SK-N-SH treated with all-trans-retinoic acid at 6 μM for 48 hours (cell line): ENCODE data around the gene SLTM.
"Not testable (repeated sequence)": the region's sequence is repeated elsewhere in the genome, so short reads cannot be mapped to it uniquely, and the experiment has no call there.

Source experiments
- ATAC-seq: fragments of 200-7000 bp; cut with Tn5 transposase; 3 replicates; pipeline ENCODE4 v1.9.1; 2020; ENCODE audit warnings: mild to moderate bottlenecking, moderate library complexity
- ARNTL ChIP-seq: fragments of 450-650 bp; formaldehyde crosslinking; IDR thresholded peaks from 2 replicates; pipeline ENCODE4 v1.5.0; 2020; ENCODE audit warnings: low read depth, mild to moderate bottlenecking, moderate library complexity, borderline replicate concordance
- BACH2 ChIP-seq: fragments of 250-450 bp; sonication (Bioruptor Pico); IDR thresholded peaks from 2 replicates; pipeline ENCODE4 v1.9.0; 2021; ENCODE audit warnings: mild to moderate bottlenecking, borderline replicate concordance
- CSDC2 ChIP-seq: fragments of 250-450 bp; sonication (Bioruptor Pico); IDR thresholded peaks from 2 replicates; pipeline ENCODE4 v1.5.0; 2020; ENCODE audit warnings: mild to moderate bottlenecking, moderate library complexity
- ESRRG ChIP-seq: fragments of 250-450 bp; sonication (Bioruptor Pico); IDR thresholded peaks from 2 replicates; pipeline ENCODE4 v1.6.1; 2021; ENCODE audit warnings: mild to moderate bottlenecking
- GLIS3 ChIP-seq: fragments of 250-450 bp; sonication (Bioruptor Pico); IDR thresholded peaks from 2 replicates; pipeline ENCODE4 v1.5.0; 2020; ENCODE audit warnings: mild to moderate bottlenecking, moderate library complexity
- ISL1 ChIP-seq: fragments of 250-450 bp; sonication (Bioruptor Pico); IDR thresholded peaks from 2 replicates; pipeline ENCODE4 v2.1.2; 2022; ENCODE audit warnings: mild to moderate bottlenecking, moderate library complexity
- OSR1 ChIP-seq: fragments of 250-450 bp; sonication (Bioruptor Pico); IDR thresholded peaks from 2 replicates; pipeline ENCODE4 v1.8.0; 2022; ENCODE audit warnings: moderate library complexity, mild to moderate bottlenecking, inconsistent platforms
- PPARA ChIP-seq: fragments of 250-450 bp; sonication (Bioruptor Pico); IDR thresholded peaks from 2 replicates; pipeline ENCODE4 v1.5.0; 2020; ENCODE audit warnings: mild to moderate bottlenecking, borderline replicate concordance
- RARB ChIP-seq: fragments of 250-450 bp; sonication (Bioruptor Pico); IDR thresholded peaks from 2 replicates; pipeline ENCODE4 v1.8.0; 2021; ENCODE audit warnings: mild to moderate bottlenecking, moderate library complexity
- SNAI2 ChIP-seq: fragments of 250-450 bp; sonication (Bioruptor Pico); IDR thresholded peaks from 2 replicates; pipeline ENCODE4 v1.5.0; 2020; ENCODE audit warnings: mild to moderate bottlenecking, moderate library complexity
- TCF4 ChIP-seq: fragments of 250-450 bp; sonication (Bioruptor Pico); IDR thresholded peaks from 2 replicates; pipeline ENCODE4 v1.8.0; 2021; ENCODE audit warnings: mild to moderate bottlenecking, moderate library complexity, borderline replicate concordance
- ZC3H10 ChIP-seq: fragments of 250-450 bp; sonication (Bioruptor Pico); IDR thresholded peaks from 2 replicates; pipeline ENCODE4 v1.5.1; 2021; ENCODE audit warnings: mild to moderate bottlenecking, moderate library complexity
- ZFP3 ChIP-seq: fragments of 250-450 bp; sonication (Bioruptor Pico); IDR thresholded peaks from 2 replicates; pipeline ENCODE4 v1.5.0; 2020; ENCODE audit warnings: mild to moderate bottlenecking, moderate library complexity
- ZFP30 ChIP-seq: fragments of 450-650 bp; formaldehyde crosslinking; IDR thresholded peaks from 2 replicates; pipeline ENCODE4 v1.5.0; 2022; ENCODE audit warnings: mild to moderate bottlenecking, moderate library complexity
- ZNF565 ChIP-seq: fragments of 450-650 bp; formaldehyde crosslinking; conservative IDR thresholded peaks from 2 replicates; pipeline ENCODE4 v1.5.0; 2020; ENCODE audit warnings: low read depth, mild to moderate bottlenecking, moderate library complexity
- ZNF70 ChIP-seq: fragments of 450-650 bp; formaldehyde crosslinking; IDR thresholded peaks from 2 replicates; pipeline ENCODE4 v1.5.0; 2020; ENCODE audit warnings: mild to moderate bottlenecking, moderate library complexity
- ZNF8 ChIP-seq: fragments of 450-650 bp; formaldehyde crosslinking; IDR thresholded peaks from 2 replicates; pipeline ENCODE4 v1.5.0; 2020; ENCODE audit warnings: mild to moderate bottlenecking, moderate library complexity
- TF ChIP-seq, protein P1 (sequence below): fragments of 250-450 bp; sonication (Bioruptor Pico); IDR thresholded peaks from 2 replicates; pipeline ENCODE4 v1.8.0; 2021; ENCODE audit warnings: low read depth, mild to moderate bottlenecking, moderate library complexity, borderline replicate concordance
- TF ChIP-seq, protein P2 (sequence below): fragments of 250-450 bp; sonication (Bioruptor Pico); IDR thresholded peaks from 2 replicates; pipeline ENCODE4 v1.5.0; 2020; ENCODE audit warnings: mild to moderate bottlenecking, moderate library complexity
- TF ChIP-seq, protein P3 (sequence below): fragments of 250-450 bp; sonication (Bioruptor Pico); IDR thresholded peaks from 2 replicates; pipeline ENCODE4 v1.5.1; 2021; ENCODE audit warnings: mild to moderate bottlenecking, moderate library complexity
- TF ChIP-seq, protein P4 (sequence below): fragments of 250-450 bp; sonication (Bioruptor Pico); IDR thresholded peaks from 2 replicates; pipeline ENCODE4 v1.5.1; 2020; ENCODE audit warnings: low read depth, mild to moderate bottlenecking, moderate library complexity

SLTM gene

DNA sequence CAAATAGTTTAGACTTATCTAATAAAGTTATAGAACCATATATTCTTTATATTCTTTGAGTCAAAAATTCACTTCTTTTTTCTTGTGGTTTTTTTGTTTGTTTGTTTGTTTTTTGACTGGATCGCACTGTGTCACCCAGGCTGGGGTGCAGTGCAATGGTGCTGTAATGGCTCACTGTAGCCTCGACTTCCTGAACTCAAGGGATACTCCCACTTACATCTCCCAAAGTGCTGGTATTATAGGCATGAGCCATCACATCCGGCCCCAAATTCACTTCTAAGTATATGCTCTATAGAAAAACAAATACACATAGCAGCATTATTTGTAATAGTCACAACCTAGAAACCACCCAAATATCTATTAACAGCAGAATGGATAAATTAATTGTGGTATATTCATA is 13.7 kb upstream of the SLTM start:
- no peak for TF ChIP-seq CSDC2 (CRISPR knock-in tag)
- TF ChIP-seq ARNTL: no peak
- TF ChIP-seq ZFP30 (CRISPR knock-in tag): no peak
- TF ChIP-seq ISL1: no peak
- TF ChIP-seq, protein P1, sequence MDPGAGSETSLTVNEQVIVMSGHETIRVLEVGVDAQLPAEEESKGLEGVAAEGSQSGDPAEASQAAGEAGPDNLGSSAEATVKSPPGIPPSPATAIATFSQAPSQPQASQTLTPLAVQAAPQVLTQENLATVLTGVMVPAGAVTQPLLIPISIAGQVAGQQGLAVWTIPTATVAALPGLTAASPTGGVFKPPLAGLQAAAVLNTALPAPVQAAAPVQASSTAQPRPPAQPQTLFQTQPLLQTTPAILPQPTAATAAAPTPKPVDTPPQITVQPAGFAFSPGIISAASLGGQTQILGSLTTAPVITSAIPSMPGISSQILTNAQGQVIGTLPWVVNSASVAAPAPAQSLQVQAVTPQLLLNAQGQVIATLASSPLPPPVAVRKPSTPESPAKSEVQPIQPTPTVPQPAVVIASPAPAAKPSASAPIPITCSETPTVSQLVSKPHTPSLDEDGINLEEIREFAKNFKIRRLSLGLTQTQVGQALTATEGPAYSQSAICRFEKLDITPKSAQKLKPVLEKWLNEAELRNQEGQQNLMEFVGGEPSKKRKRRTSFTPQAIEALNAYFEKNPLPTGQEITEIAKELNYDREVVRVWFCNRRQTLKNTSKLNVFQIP (CRISPR knock-in tag): no peak
- TF ChIP-seq, protein P2, sequence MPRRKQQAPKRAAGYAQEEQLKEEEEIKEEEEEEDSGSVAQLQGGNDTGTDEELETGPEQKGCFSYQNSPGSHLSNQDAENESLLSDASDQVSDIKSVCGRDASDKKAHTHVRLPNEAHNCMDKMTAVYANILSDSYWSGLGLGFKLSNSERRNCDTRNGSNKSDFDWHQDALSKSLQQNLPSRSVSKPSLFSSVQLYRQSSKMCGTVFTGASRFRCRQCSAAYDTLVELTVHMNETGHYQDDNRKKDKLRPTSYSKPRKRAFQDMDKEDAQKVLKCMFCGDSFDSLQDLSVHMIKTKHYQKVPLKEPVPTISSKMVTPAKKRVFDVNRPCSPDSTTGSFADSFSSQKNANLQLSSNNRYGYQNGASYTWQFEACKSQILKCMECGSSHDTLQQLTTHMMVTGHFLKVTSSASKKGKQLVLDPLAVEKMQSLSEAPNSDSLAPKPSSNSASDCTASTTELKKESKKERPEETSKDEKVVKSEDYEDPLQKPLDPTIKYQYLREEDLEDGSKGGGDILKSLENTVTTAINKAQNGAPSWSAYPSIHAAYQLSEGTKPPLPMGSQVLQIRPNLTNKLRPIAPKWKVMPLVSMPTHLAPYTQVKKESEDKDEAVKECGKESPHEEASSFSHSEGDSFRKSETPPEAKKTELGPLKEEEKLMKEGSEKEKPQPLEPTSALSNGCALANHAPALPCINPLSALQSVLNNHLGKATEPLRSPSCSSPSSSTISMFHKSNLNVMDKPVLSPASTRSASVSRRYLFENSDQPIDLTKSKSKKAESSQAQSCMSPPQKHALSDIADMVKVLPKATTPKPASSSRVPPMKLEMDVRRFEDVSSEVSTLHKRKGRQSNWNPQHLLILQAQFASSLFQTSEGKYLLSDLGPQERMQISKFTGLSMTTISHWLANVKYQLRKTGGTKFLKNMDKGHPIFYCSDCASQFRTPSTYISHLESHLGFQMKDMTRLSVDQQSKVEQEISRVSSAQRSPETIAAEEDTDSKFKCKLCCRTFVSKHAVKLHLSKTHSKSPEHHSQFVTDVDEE (CRISPR knock-in tag): no peak
- ATAC-seq: no peak

DNA sequence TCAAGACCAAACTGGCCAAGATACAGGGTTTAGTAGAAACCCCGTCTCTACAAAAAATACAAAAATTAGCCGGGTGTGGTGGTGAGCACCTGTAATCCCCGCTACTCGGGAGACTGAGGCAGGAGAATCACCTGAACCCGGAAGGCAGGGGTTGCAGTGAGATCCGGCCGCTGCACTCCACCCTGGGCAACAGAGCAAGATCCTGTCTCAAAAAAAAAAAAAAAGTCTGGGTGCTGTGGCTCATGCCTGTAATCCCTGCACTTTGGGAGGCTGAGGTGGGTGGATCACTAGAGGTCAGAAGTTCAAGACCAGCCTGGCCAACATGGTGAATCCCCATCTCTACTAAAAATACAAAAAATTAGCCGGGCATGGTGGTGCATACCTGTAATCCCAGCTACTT is 1.5 kb upstream of the SLTM start:
- not testable (repeated sequence) for ATAC-seq

DNA sequence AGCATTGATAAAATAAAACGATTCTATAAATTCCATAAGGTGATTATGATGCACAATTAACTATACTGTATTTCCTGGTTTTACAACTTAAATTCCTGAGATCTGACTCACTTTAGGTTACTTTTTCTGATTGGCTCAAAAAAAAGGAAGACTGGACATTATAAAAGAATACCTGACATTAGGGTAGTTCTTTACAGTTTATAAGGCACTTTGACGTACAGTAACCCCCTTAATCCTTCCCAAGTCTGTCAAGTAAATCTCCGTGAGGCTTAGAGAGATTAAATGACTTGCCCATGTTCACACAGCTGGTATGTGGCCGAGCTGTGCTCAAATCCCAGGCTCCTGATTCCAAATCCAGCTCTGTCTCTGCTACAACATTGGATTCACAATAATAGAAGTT is 1.0 kb upstream of the SLTM start:
- no peak for TF ChIP-seq ZNF70 (CRISPR knock-in tag)
- no peak for TF ChIP-seq RARB (CRISPR knock-in tag)
- no peak for TF ChIP-seq OSR1 (CRISPR knock-in tag)
- no peak for TF ChIP-seq ZNF8 (CRISPR knock-in tag)
- TF ChIP-seq ZC3H10 (CRISPR knock-in tag): no peak
- no peak for TF ChIP-seq ZFP30 (CRISPR knock-in tag)
- no peak for TF ChIP-seq PPARA (CRISPR knock-in tag)
- no peak for TF ChIP-seq ISL1
- TF ChIP-seq ZNF565 (CRISPR knock-in tag): no peak
- no peak for TF ChIP-seq ESRRG (CRISPR knock-in tag)
- TF ChIP-seq ARNTL: no peak
- no peak for TF ChIP-seq BACH2 (CRISPR knock-in tag)
- TF ChIP-seq GLIS3 (CRISPR knock-in tag): no peak
- TF ChIP-seq, all 23 proteins: peak for 0
- no peak for ATAC-seq

DNA sequence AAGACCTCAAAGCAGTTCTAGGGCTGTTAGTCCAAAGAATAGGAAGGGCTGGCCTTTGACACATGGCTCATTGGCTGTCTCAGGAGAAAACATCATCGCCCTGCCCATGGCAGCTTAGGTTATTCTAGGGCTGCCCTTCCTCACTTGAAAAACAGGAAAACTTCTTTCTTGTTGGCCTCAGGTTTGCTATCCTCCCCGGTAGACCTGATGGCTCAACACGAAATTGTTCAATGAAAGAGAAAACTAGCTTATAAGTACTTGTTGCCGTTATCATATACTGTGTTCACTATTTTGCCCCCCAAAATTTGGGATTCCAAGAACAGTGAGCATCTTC is 602 bp upstream of the SLTM start:
- peak; percentile 46 for ATAC-seq
- TF ChIP-seq GLIS3 (CRISPR knock-in tag) (no peak), ISL1 (no peak), SNAI2 (CRISPR knock-in tag) (no peak), ZNF8 (CRISPR knock-in tag) (no peak), ESRRG (CRISPR knock-in tag) (no peak), ZFP30 (CRISPR knock-in tag) (no peak), ZFP3 (CRISPR knock-in tag) (no peak), ARNTL (no peak), RARB (CRISPR knock-in tag) (no peak), PPARA (CRISPR knock-in tag) (no peak), CSDC2 (CRISPR knock-in tag) (no peak), ZNF565 (CRISPR knock-in tag) (no peak), ZNF70 (CRISPR knock-in tag) (no peak), BACH2 (CRISPR knock-in tag) (no peak), TCF4 (no peak)
- TF ChIP-seq, protein P3, sequence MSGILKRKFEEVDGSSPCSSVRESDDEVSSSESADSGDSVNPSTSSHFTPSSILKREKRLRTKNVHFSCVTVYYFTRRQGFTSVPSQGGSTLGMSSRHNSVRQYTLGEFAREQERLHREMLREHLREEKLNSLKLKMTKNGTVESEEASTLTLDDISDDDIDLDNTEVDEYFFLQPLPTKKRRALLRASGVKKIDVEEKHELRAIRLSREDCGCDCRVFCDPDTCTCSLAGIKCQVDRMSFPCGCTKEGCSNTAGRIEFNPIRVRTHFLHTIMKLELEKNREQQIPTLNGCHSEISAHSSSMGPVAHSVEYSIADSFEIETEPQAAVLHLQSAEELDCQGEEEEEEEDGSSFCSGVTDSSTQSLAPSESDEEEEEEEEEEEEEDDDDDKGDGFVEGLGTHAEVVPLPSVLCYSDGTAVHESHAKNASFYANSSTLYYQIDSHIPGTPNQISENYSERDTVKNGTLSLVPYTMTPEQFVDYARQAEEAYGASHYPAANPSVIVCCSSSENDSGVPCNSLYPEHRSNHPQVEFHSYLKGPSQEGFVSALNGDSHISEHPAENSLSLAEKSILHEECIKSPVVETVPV (CRISPR knock-in tag): no peak
- TF ChIP-seq, protein P2 (CRISPR knock-in tag): no peak
- TF ChIP-seq, protein P4, sequence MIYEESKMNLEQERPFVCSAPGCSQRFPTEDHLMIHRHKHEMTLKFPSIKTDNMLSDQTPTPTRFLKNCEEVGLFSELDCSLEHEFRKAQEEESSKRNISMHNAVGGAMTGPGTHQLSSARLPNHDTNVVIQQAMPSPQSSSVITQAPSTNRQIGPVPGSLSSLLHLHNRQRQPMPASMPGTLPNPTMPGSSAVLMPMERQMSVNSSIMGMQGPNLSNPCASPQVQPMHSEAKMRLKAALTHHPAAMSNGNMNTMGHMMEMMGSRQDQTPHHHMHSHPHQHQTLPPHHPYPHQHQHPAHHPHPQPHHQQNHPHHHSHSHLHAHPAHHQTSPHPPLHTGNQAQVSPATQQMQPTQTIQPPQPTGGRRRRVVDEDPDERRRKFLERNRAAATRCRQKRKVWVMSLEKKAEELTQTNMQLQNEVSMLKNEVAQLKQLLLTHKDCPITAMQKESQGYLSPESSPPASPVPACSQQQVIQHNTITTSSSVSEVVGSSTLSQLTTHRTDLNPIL: no peak
